ENCODE data around the gene PER3. TPM values are rescaled to one million over a fixed set of nuclear protein-coding genes. Genes with fewer than 3 reads are reported as not detected.

Gene PER3
- total and polyA plus RNA-seq, 2 of the 4 experiments (the other 2 are of a cell fraction) = 3.4 to 4.2 TPM

DNA sequence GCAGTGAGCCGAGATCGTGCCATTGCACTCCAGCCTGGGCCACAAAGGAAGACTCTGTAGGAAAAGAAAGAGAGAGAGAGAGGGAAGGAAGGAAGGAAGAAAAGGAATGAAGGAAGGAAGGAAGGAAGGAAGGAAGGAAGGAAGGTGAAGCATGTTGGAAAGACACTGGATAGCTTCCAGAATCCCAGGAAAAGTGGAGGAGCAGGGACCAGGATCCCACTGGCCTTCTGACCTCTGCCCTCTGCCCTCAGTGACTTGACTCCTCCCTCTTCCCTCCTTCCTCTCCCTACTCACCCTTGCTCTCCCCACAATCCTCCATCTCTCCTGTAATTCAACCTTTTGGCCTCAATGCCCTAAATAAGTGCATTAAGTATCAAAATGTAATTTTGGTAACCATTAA is 72.9 kb downstream of the PER3 start:
- Histone ChIP-seq H3K23ac (ENCODE audit: low read depth, low read length) (no peak overlapping the region), H3K27ac (ENCODE audit: insufficient read depth, low read length) (no peak overlapping the region), H3K9ac (ENCODE audit: low read depth, low read length) (no peak overlapping the region), H2AK9ac (replicated peaks; ENCODE audit: low read depth, low read length, poor library complexity) (no peak overlapping the region), H4K8ac (ENCODE audit: low read depth in 2 of 2, low read length in 2 of 2) (no peak overlapping the region), H3K9me1 (ENCODE audit: insufficient read depth, low read length) (no peaks in the 10 kb centered on the region), H3K36me3 (ENCODE audit: control insufficient read depth, insufficient read depth, low read length) (no peaks in the 10 kb centered on the region), H3K4me3 (ENCODE audit: insufficient read depth, low read depth, low read length) (no peak overlapping the region), H3K14ac (replicated peaks; ENCODE audit: low read depth, low read length) (no peak overlapping the region), H3K56ac (ENCODE audit: extremely low read depth, insufficient read depth, low read length) (no peak overlapping the region), H4K20me1 (ENCODE audit: insufficient read depth, low read length) (no peaks in the 10 kb centered on the region), H3K18ac (ENCODE audit: low read depth, low read length) (no peak overlapping the region), H3K4me2 (ENCODE audit: low read depth, low read length) (no peak overlapping the region), H4K91ac (ENCODE audit: insufficient read depth, low read depth, low read length) (no peak overlapping the region), H2AK5ac (ENCODE audit: low read depth, low read length) (no peak overlapping the region), H2BK120ac (ENCODE audit: low read depth, low read length) (no peak overlapping the region), H3K9me3 (ENCODE audit: control insufficient read depth, insufficient read depth, low read length) (no peaks in the 10 kb centered on the region), H4K5ac (ENCODE audit: low read depth, low read length) (no peak overlapping the region), H3K4me1 (ENCODE audit: control insufficient read depth, insufficient read depth, low read length) (no peaks in the 10 kb centered on the region), H2BK15ac (ENCODE audit: low read depth, low read length) (no peak overlapping the region), H3K4ac (ENCODE audit: low read depth, low read length) (no peak overlapping the region), H2BK20ac (ENCODE audit: low read depth, low read length) (no peak overlapping the region), H3K27me3 (ENCODE audit: control insufficient read depth, insufficient read depth, low read length) (no peaks in the 10 kb centered on the region; the same call in 1 of the 2 replicates), H2BK5ac (ENCODE audit: low read depth, low read length, poor library complexity, severe bottlenecking) (no peak overlapping the region), H2AFZ (replicated peaks; ENCODE audit: low read length, poor library complexity) (peak overlapping the region; percentile 33), H3K79me1 (ENCODE audit: low read depth in 1 of 2, low read length in 2 of 2) (no peaks in the 10 kb centered on the region)
- intact Hi-C loops (cut with micrococcal nuclease) (no loop called here), in situ Hi-C loops (cut with MboI; ENCODE audit: low sequenced_read_pairs) (no loop called here), dilution Hi-C loops (cut with HindIII; ENCODE audit: low sequenced_read_pairs, unreplicated experiment) (no loop called here)
- no TSS peak for BruUV-seq (replicated peaks)
- WGBS, 2 experiments (ENCODE audit: extremely low coverage in 2 of 2, insufficient read length in 1 of 2) = no CpG with 5 or more reads among the region's 2 CpGs
- DNase-seq (no peak), ATAC-seq (ENCODE audit: low read depth) (no peak)
- ChIA-PET CTCF (no interaction called here), POLR2A (ENCODE audit: unreplicated experiment) (no interaction called here)
- TF ChIP-seq MXI1 (IDR thresholded peaks at IDR 0.05; ENCODE audit: borderline replicate concordance, low read depth, low read length) (no peak), BHLHE40 (IDR thresholded peaks at IDR 0.05; ENCODE audit: low read depth, low read length) (no peak), CHD1 (IDR thresholded peaks at IDR 0.05; ENCODE audit: low read depth, low read length) (no peak), MAFK (IDR thresholded peaks at IDR 0.05; ENCODE audit: low read depth, low read length) (no peak), MAZ (IDR thresholded peaks at IDR 0.05; ENCODE audit: borderline replicate concordance, low read depth, low read length) (no peak), RCOR1 (IDR thresholded peaks at IDR 0.05; ENCODE audit: insufficient replicate concordance, low read length) (no peak), CEBPB (IDR thresholded peaks at IDR 0.05; ENCODE audit: low read depth, low read length) (no peak), NFE2L2 (IDR thresholded peaks at IDR 0.05; ENCODE audit: low read depth, low read length) (no peak), POLR2A (IDR thresholded peaks at IDR 0.05; ENCODE audit: low read depth, low read length) (no peak), RAD21 (IDR thresholded peaks at IDR 0.05; ENCODE audit: low read length) (no peak), SMC3 (IDR thresholded peaks at IDR 0.05; ENCODE audit: low read depth, low read length) (no peak), FOS (IDR thresholded peaks at IDR 0.05; ENCODE audit: low read depth, low read length) (no peak)
- TF ChIP-seq, protein P1, sequence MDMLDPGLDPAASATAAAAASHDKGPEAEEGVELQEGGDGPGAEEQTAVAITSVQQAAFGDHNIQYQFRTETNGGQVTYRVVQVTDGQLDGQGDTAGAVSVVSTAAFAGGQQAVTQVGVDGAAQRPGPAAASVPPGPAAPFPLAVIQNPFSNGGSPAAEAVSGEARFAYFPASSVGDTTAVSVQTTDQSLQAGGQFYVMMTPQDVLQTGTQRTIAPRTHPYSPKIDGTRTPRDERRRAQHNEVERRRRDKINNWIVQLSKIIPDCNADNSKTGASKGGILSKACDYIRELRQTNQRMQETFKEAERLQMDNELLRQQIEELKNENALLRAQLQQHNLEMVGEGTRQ (IDR thresholded peaks at IDR 0.05; ENCODE audit: low read depth, low read length) = no peak
- TF ChIP-seq, protein P2, sequence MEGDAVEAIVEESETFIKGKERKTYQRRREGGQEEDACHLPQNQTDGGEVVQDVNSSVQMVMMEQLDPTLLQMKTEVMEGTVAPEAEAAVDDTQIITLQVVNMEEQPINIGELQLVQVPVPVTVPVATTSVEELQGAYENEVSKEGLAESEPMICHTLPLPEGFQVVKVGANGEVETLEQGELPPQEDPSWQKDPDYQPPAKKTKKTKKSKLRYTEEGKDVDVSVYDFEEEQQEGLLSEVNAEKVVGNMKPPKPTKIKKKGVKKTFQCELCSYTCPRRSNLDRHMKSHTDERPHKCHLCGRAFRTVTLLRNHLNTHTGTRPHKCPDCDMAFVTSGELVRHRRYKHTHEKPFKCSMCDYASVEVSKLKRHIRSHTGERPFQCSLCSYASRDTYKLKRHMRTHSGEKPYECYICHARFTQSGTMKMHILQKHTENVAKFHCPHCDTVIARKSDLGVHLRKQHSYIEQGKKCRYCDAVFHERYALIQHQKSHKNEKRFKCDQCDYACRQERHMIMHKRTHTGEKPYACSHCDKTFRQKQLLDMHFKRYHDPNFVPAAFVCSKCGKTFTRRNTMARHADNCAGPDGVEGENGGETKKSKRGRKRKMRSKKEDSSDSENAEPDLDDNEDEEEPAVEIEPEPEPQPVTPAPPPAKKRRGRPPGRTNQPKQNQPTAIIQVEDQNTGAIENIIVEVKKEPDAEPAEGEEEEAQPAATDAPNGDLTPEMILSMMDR (conservative IDR thresholded peaks at IDR 0.05; ENCODE audit: low read depth, low read length) = no peak
